K562 (cell line): Measurements from ENCODE around the gene EAPP. TPM values are rescaled to one million over a fixed set of nuclear protein-coding genes. Genes with fewer than 3 reads are reported as not detected.
A peak's percentile ranks its signal among the peaks of the same experiment; 100 is the strongest.

ENCODE experiments used
- C11orf30 ChIP-seq: fragments of 450-650 bp; IDR thresholded peaks from 2 replicates; pipeline ENCODE4 v1.6.1; 2016; ENCODE audit warnings: low read depth, mild to moderate bottlenecking
- DPF2 ChIP-seq: fragments of 450-650 bp; IDR thresholded peaks from 2 replicates; pipeline ENCODE4 v1.6.1; 2016
- FOXK2 ChIP-seq, 2 experiments: fragments of 450-650 bp; IDR thresholded peaks in 1 of 2; conservative IDR thresholded peaks in 1 of 2; 2 replicates each; pipeline ENCODE4 v1.6.1; 2016; ENCODE audit warnings: low read depth in 2 of 2, mild to moderate bottlenecking in 1 of 2
- HNRNPLL ChIP-seq: fragments of 200-400 bp; formaldehyde crosslinking; IDR thresholded peaks from 2 replicates; pipeline ENCODE4 v1.6.1; 2017; ENCODE audit warnings: low read length, low read depth, mild to moderate bottlenecking; ENCODE audit not compliant: poor library complexity, severe bottlenecking
- MAFF ChIP-seq: IDR thresholded peaks from 2 replicates; pipeline ENCODE4 v1.6.1; 2012; ENCODE audit warnings: low read length, improper control_type of control experiment
- NBN ChIP-seq: fragments of 450-650 bp; IDR thresholded peaks from 2 replicates; pipeline ENCODE4 v1.6.1; 2016; ENCODE audit warnings: low read depth, mild to moderate bottlenecking
- NUFIP1 ChIP-seq: fragments of 450-650 bp; IDR thresholded peaks from 2 replicates; pipeline ENCODE4 v1.6.1; 2018; ENCODE audit not compliant: partially characterized antibody
- PHF21A ChIP-seq: fragments of 450-650 bp; IDR thresholded peaks from 2 replicates; pipeline ENCODE4 v1.6.1; 2017; ENCODE audit warnings: low read depth, borderline replicate concordance
- RBFOX2 ChIP-seq: fragments of 200-400 bp; formaldehyde crosslinking; IDR thresholded peaks from 2 replicates; pipeline ENCODE4 v1.6.1; 2017; ENCODE audit warnings: low read depth, mild to moderate bottlenecking, low read length, moderate library complexity
- SMARCA4 ChIP-seq: fragments of 450-650 bp; IDR thresholded peaks from 2 replicates; pipeline ENCODE4 v1.6.1; 2016
- TGIF2 ChIP-seq: sonication (generic); formaldehyde crosslinking; IDR thresholded peaks from 2 replicates; pipeline ENCODE4 v1.8.1; 2022; ENCODE audit warnings: mild to moderate bottlenecking, missing genetic modification reagents, moderate library complexity
- polyA plus RNA-seq, 8 experiments: library from polyadenylated mRNA; depleted of rRNA in 4 of 8; stranded (reverse) in 5 of 8; unstranded in 3 of 8; fragments of >200 nt; fragmentation: Nextera tagmentation in 2 of 8; fragmentation: Illumina TruSeq in 1 of 8; extraction: Ambion mirVana in 2 of 8; extraction: Trizol in 1 of 8; gene quantifications; 2 replicates each; pipeline versions ENCODE4 v1.2.1 to v1.2.3, GENCODE V29; 2011 to 2014; ENCODE audit warnings: inconsistent platforms in 1 of 8, missing spikeins in 1 of 8
- total RNA-seq, 7 experiments: library from RNA; depleted of rRNA in 6 of 7; stranded (reverse); fragments of >200 nt in 6 of 7; fragmentation: Illumina TruSeq in 2 of 7; extraction: Trizol in 2 of 7; gene quantifications; 2 replicates each; pipeline versions ENCODE4 v1.2.1 to v1.2.3, GENCODE V29; 2011 to 2021; ENCODE audit warnings: low replicate concordance in 1 of 7
- TF ChIP-seq, protein P1 (sequence below), 2 experiments: fragments of 450-650 bp in 1 of 2; sonication (generic) in 1 of 2; formaldehyde crosslinking in 1 of 2; IDR thresholded peaks; 2 replicates each; pipeline versions ENCODE4 v1.7.1 to v1.9.0; 2016 to 2022; ENCODE audit warnings: inconsistent platforms in 1 of 2, mild to moderate bottlenecking in 1 of 2, missing genetic modification reagents in 1 of 2
- TF ChIP-seq, protein P2 (sequence below), 3 experiments: IDR thresholded peaks in 2 of 3; conservative IDR thresholded peaks in 1 of 3; 2 replicates each; pipeline ENCODE4 v1.5.1; 2011 to 2012; ENCODE audit warnings: low read length in 3 of 3, mild to moderate bottlenecking in 3 of 3, control low read depth in 2 of 3, improper control_type of control experiment in 1 of 3, inconsistent platforms in 1 of 3, low read depth in 1 of 3, mixed read lengths in 1 of 3, moderate library complexity in 1 of 3; ENCODE audit not compliant: insufficient read depth in 2 of 3
- TF ChIP-seq, protein P3 (sequence below), 2 experiments: fragments of 450-650 bp in 1 of 2; sonication (generic) in 1 of 2; formaldehyde crosslinking in 1 of 2; IDR thresholded peaks in 1 of 2; conservative IDR thresholded peaks in 1 of 2; 2 replicates each; pipeline versions ENCODE4 v1.6.1 to v1.8.1; 2016 to 2023; ENCODE audit warnings: mild to moderate bottlenecking in 2 of 2, moderate library complexity in 2 of 2, inconsistent platforms in 1 of 2, missing genetic modification reagents in 1 of 2

EAPP gene
- total and polyA plus RNA-seq, 9 of the 15 experiments (the other 6 are each of a cell fraction or from before 2014, with no cell fraction given) = 19.0 to 67.6 (median 30.3) TPM

DNA sequence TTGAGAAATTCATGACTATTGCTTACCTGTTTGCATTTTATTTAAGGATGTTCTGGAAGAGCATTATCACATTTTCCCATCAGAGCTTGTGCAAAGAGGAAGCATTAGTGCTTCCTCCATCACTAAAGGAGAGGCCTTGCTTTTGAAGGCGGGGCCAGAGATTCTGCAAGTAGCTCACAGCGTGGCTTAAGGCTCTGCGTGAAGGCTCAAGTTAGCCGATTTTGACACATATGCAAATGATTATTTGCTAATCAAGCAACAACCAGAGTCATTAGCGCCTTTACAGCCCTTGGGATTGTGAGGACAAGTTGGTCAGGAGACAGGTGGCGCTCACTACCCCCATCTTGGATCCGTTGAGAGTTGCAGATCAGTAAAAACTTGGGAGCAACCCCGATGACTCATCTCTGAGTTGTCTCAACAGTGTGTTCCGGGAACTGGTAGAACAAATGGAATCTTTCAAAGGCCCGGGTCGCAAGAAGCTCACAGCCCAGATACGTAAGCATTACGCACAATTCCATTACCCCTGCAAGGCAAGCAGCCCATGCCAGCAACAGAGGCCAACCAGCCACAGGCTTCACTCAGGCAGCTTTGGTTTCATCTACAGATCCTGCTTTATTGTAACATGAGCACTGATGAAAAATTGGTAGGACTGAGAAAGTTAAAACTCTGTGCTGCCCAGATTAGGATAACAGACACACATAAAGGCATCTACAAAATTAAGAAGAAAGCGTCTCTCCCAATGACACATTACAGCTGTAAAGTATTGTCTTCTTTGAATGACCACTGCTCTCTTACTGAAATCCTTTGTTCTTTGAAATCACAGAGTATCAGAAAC is 42.6 kb downstream of the EAPP start (continued):
- TF ChIP-seq, protein P1, sequence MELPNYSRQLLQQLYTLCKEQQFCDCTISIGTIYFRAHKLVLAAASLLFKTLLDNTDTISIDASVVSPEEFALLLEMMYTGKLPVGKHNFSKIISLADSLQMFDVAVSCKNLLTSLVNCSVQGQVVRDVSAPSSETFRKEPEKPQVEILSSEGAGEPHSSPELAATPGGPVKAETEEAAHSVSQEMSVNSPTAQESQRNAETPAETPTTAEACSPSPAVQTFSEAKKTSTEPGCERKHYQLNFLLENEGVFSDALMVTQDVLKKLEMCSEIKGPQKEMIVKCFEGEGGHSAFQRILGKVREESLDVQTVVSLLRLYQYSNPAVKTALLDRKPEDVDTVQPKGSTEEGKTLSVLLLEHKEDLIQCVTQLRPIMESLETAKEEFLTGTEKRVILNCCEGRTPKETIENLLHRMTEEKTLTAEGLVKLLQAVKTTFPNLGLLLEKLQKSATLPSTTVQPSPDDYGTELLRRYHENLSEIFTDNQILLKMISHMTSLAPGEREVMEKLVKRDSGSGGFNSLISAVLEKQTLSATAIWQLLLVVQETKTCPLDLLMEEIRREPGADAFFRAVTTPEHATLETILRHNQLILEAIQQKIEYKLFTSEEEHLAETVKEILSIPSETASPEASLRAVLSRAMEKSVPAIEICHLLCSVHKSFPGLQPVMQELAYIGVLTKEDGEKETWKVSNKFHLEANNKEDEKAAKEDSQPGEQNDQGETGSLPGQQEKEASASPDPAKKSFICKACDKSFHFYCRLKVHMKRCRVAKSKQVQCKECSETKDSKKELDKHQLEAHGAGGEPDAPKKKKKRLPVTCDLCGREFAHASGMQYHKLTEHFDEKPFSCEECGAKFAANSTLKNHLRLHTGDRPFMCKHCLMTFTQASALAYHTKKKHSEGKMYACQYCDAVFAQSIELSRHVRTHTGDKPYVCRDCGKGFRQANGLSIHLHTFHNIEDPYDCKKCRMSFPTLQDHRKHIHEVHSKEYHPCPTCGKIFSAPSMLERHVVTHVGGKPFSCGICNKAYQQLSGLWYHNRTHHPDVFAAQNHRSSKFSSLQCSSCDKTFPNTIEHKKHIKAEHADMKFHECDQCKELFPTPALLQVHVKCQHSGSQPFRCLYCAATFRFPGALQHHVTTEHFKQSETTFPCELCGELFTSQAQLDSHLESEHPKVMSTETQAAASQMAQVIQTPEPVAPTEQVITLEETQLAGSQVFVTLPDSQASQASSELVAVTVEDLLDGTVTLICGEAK (IDR thresholded peaks at IDR 0.05) = 0 out of 2 replicates have a peak, but pooled peaks have one; percentile 17
- TF ChIP-seq, protein P1 (CRISPR knock-in tag; IDR thresholded peaks at IDR 0.05) = no peak
- TF ChIP-seq C11orf30 (peak; percentile 30; the same call in 1 of the 2 replicates), NBN (0 out of 2 replicates have a peak, but pooled peaks have one; percentile 39), TGIF2 (CRISPR knock-in tag) (no peak), FOXK2 (conservative IDR thresholded peaks at IDR 0.05 in 1 of 2, IDR thresholded peaks at IDR 0.05 in 1 of 2; ENCODE audit: low read depth in 2 of 2) (peak in 1 of 2 experiments; percentile 29; a peak in 1 of 4 replicates), NUFIP1 (no peak), PHF21A (no peak), SMARCA4 (peak; percentile 67; the same call in 1 of the 2 replicates), DPF2 (peak; percentile 75), RBFOX2 (peak; percentile 33; the same call in 1 of the 2 replicates), MAFF (peak; percentile 13; the same call in 1 of the 2 replicates), HNRNPLL (peak; percentile 46)
- TF ChIP-seq, protein P2, sequence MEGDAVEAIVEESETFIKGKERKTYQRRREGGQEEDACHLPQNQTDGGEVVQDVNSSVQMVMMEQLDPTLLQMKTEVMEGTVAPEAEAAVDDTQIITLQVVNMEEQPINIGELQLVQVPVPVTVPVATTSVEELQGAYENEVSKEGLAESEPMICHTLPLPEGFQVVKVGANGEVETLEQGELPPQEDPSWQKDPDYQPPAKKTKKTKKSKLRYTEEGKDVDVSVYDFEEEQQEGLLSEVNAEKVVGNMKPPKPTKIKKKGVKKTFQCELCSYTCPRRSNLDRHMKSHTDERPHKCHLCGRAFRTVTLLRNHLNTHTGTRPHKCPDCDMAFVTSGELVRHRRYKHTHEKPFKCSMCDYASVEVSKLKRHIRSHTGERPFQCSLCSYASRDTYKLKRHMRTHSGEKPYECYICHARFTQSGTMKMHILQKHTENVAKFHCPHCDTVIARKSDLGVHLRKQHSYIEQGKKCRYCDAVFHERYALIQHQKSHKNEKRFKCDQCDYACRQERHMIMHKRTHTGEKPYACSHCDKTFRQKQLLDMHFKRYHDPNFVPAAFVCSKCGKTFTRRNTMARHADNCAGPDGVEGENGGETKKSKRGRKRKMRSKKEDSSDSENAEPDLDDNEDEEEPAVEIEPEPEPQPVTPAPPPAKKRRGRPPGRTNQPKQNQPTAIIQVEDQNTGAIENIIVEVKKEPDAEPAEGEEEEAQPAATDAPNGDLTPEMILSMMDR (IDR thresholded peaks at IDR 0.05 in 2 of 3, conservative IDR thresholded peaks at IDR 0.05 in 1 of 3; ENCODE audit: insufficient read depth in 2 of 3, low read depth in 1 of 3, low read length in 3 of 3) = peak; percentile 10 to 46 (median 37); a peak in 3 of 6 replicates
- TF ChIP-seq, protein P3, sequence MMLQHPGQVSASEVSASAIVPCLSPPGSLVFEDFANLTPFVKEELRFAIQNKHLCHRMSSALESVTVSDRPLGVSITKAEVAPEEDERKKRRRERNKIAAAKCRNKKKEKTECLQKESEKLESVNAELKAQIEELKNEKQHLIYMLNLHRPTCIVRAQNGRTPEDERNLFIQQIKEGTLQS (IDR thresholded peaks at IDR 0.05) = peak; percentile 97
- TF ChIP-seq, protein P3 (CRISPR knock-in tag; conservative IDR thresholded peaks at IDR 0.05) = peak; percentile 77; the same call in 1 of the 2 replicates
